Hematopoietic multipotent progenitor cell (in vitro differentiated cells): ENCODE results near the gene NPAS3. TPM values are rescaled to one million over a fixed set of nuclear protein-coding genes. Genes with fewer than 3 reads are reported as not detected.

Experiments used
- DNase-seq, 3 donors: peaks; one replicate each; pipeline ENCODE4 v3.0.0-alpha.2; 2011 to 2015; ENCODE audit warnings: low read depth in 2 of 3, low spot score in 2 of 3
- total RNA-seq: library from RNA; depleted of rRNA; stranded (reverse); fragments of >200 nt; gene quantifications from one replicate; pipeline ENCODE4 v1.2.3, GENCODE V29; 2012

NPAS3 gene
- total RNA-seq, 1 donor: 0.27 TPM

DNA sequence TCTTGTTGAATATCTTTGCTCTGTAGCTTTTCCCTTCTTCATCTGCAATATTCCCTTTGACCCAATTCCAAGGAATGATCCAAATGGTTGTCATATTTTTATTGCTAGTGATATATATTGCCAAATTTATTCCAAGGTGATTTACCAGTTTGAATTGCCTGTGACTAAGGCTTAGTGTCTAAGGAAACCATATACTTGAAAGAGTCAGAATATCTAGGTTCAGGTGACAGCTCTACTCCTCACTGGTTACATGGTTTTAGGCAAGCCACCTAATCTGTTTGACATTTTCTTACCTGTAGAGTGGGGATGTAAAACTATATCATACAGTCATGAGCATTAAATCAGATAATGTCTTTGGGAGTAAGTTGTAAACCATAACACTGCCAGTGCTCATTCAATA lies 473.8 kb downstream of the NPAS3 start:
- DNase-seq: no peak

DNA sequence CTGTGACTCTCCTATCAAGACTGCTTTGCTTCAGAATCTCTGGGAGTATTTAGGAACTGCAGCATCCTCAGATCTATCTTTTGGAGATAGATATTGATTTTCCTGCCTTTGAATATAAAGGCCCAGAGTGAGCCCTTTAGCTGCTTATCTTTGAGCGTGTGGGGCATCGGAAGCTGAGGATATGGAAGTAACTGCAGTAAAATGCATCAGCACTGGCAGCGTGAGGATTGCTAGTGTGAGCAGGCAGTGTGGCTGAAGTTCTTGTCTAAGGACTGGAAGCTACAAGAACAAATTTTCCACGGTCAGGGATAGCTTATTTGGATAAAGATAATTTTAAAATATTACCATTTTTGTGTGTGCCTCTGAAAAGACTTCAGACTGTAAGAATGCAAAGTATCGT lies 474.7 kb downstream of the NPAS3 start:
- peak in 1 of 3 donors; percentile 21 for DNase-seq

- DNase-seq: peak in 2 of 3 donors; percentile 67 to 88
Measured at GRCh38 chr14:33414041-33414440, 475.4 kb downstream of the NPAS3 start.

DNA sequence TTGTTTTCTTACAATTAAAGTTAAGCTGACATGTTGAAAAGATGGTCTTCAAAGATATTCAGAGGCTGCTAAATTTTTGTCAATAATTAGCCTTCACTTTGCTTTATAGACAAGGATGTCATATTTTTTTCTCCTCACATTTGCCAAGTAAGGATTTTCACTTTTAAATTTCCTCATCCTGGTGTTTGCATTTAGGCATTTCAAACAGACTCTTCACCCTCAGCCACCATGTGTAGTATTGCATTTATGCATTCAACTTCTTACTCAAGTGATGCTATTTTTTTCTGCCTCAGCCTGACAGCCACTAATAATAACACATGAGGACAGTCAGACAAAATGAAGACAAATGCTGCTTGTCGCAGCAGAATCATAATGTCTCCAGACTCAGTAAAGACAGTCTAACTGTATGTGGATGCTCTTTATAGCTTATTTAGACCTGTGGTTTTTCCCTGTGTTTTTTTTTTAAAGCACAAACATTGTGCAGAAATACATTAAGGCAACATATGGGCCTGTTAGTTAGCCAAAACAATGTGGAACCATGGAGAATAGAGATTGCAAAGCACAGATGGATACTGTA lies 481.5 kb downstream of the NPAS3 start:
- no peak for DNase-seq

- DNase-seq: no peak
Measured at GRCh38 chr14:33430414-33431035, 491.8 kb downstream of the NPAS3 start.

- DNase-seq: peak in 1 of 3 donors; percentile 76
Measured at GRCh38 chr14:33432407-33433023, 493.8 kb downstream of the NPAS3 start.

- DNase-seq: no peak
Measured at GRCh38 chr14:33433396-33433795, 494.7 kb downstream of the NPAS3 start.

GRCh38 chr14:33435911-33436689 lies 497.4 kb downstream of the NPAS3 start:
- peak in 1 of 3 donors; percentile 41 for DNase-seq

DNA sequence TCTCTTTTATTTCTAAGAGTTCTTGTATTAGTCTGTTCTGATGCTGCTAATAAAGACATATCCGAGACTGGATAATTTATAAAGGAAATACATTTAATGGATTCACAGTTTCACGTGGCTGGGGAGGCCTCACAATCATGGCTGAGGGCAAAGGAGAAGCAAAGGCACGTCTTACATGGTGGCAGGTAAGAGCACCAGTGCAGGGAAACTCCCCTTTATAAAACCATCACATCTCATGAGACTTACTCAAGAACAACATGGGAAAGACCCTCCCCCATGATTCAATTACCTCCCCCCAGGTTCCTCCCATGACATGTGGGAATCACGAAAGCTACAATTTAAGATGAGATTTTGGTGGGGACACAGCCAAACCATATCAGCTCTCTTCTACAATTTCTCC lies 503.0 kb downstream of the NPAS3 start:
- no peak for DNase-seq

- peak in 1 of 3 donors; percentile 59 for DNase-seq
Measured at GRCh38 chr14:33444136-33444535, 505.5 kb downstream of the NPAS3 start.

GRCh38 chr14:33449268-33449667 lies 510.6 kb downstream of the NPAS3 start:
- DNase-seq: peak in 1 of 3 donors; percentile 34

- DNase-seq: no peak
Measured at GRCh38 chr14:33449703-33450395, 511.2 kb downstream of the NPAS3 start.

- no peak for DNase-seq
Measured at GRCh38 chr14:33450416-33450815, 511.7 kb downstream of the NPAS3 start.

DNA sequence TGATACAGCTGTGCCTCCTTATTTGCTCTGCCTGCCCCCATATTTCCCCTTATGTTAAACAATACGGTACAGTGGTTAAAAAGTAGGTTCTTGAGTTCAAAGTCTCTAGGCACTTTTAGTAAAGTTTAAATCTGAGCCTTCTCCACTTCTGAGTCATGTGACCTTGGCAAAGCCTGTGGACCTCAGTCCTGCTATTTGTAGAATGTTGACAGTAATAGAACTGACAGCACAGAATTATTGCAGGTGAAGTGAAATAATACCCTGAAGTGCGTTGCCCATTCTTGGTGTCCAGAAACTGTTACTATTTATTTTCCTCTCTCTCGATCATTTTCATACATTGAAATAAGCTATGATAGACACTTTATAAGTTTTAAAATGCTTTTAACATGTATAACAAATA lies 512.5 kb downstream of the NPAS3 start:
- no peak for DNase-seq

DNA sequence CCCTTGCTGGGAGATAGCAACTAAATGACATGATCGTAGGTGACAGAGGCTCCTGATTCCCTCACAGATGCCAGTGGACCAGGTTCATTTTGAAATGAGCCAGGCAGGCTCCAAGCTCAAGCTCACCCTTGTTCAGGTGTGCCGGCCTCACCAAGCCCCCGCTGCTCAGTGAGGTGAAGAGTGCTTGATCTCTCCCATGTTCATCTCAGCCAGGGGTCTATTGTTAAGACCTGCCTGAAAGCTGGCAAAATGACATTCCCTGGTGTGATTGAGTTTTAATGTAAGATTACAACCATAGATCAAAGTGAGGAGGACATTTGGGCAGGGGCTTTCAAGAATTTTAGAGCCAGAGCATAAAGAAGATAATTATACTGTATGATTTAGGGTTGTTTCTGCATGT lies 514.3 kb downstream of the NPAS3 start:
- no peak for DNase-seq

DNA sequence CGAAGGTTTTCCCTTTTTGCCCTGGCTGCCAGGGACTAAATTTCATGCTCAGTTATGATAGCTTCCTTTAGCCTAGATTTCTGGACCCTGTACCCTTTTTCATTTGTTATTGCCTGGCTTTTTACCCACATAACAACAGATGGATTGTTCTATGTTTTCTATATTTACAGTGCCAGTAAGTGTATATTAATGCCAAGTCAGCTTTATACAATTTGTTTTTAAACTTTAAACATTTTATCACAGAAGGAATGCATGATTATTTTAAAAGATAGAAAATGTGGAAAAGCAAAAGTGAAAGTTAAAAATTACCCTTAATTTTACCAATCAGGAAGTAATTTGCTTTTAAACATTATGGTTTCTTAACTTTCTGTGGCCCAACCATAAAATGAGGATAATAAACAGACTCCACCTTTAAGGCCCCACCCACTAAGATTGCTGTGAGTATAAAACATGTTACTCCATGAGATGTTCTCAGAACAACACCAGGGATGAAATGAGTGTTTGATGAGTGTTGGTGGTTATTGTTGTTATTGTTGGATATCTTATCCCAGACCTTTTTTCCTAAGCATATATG lies 515.4 kb downstream of the NPAS3 start:
- DNase-seq: peak in 1 of 3 donors; percentile 49

- DNase-seq: no peak
Measured at GRCh38 chr14:33454707-33455106, 516.0 kb downstream of the NPAS3 start.

DNA sequence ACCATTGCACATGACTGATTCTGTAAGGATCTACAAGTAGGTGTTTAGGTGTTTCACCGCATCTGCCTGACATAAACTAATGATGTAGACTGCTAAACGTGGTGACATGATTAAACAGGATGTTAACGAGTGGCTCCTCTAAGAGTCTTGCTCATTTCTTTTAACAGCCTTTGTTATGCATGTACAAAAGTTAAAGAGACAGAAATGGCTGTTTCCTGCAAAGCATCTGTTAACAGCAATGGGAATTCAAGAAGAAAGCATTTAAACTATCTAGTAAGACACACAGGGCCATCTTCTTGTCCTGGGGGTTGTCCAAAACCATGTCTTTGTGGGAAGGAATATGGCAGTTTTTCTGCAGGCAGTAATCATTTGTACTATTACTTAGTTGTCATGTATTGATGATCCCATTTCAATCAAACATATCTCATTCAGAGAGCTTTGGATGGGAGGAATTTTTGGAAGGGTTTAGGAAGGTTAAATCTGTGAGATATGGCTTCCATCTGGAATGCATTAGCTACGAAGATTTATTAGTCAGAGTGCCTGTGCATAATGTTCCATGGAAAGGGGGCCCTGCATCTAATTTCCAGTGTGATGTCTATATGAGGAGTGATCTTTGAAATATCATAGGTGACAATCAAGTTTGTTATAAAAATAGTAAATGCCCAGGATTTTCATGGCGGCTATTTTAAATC lies 517.1 kb downstream of the NPAS3 start:
- DNase-seq: no peak

DNA sequence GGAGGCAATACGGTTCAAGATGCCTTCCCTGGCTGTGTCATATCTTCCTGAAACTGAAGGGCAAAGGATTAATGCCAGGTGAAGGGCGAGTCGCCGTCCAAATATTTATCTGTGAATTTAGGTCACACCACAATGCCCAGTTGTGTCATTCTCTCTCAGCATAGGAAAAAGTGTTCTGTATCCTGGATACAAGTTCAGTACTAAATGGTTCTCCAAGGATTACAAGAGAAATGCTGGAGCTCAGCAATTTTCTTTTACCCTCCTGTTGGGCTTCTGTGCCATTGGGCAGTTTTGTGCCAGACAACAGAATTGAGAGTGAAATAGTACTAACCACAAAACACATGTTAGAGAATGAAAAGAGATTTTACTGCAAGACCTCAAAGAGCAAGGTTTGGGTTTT lies 518.3 kb downstream of the NPAS3 start:
- no peak for DNase-seq

- no peak for DNase-seq
Measured at GRCh38 chr14:33457617-33458016, 518.9 kb downstream of the NPAS3 start.
